Measurements from ENCODE around the gene MYO1D.

The MYO1D gene

DNA sequence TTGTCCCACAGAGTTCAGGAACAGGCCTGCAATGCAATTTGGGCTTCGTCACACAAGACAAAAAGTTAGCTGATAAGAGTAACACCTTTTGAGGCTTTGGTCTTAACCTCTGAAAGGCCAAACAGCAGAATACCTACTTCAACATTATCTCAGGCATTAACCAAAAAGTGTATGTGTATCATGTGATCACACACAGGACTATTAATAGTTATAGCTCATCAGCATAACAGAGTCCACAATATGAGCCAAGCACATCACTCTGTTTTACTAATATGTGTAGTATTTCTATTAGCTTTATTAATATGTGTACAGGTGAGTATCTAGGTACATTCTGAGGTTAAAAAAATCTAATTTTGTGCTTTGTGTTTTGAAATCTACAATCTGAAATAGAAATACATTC is 30.8 kb downstream of the MYO1D start:
- H3F3A ChIP-seq (ENCODE audit: insufficient read depth, low read length), result no peaks in the 10 kb centered on the region; the same call in 1 of the 2 replicates
- no peak overlapping the region for H3K27ac ChIP-seq (ENCODE audit: low read length)
- DNase-seq, result no peak
- H3K9me3 ChIP-seq (replicated peaks; ENCODE audit: insufficient read depth, low read length), result no peaks in the 10 kb centered on the region
- peaks cover 84% of the 10 kb centered on the region for H3K79me2 ChIP-seq (ENCODE audit: low read length)
- H3K4me1 ChIP-seq (ENCODE audit: low read length), result peaks cover 9% of the 10 kb centered on the region
- no peak overlapping the region for H2AFZ ChIP-seq (ENCODE audit: low read length)
- H3K27me3 ChIP-seq (replicated peaks; ENCODE audit: insufficient read depth, low read length), result no peaks in the 10 kb centered on the region
- no peak overlapping the region for H3K4me2 ChIP-seq (ENCODE audit: low read depth, low read length)
- H3K9ac ChIP-seq (ENCODE audit: low read length), result no peak overlapping the region
- no peak overlapping the region for H3K4me3 ChIP-seq (ENCODE audit: low read length)
- TF ChIP-seq, protein P1, sequence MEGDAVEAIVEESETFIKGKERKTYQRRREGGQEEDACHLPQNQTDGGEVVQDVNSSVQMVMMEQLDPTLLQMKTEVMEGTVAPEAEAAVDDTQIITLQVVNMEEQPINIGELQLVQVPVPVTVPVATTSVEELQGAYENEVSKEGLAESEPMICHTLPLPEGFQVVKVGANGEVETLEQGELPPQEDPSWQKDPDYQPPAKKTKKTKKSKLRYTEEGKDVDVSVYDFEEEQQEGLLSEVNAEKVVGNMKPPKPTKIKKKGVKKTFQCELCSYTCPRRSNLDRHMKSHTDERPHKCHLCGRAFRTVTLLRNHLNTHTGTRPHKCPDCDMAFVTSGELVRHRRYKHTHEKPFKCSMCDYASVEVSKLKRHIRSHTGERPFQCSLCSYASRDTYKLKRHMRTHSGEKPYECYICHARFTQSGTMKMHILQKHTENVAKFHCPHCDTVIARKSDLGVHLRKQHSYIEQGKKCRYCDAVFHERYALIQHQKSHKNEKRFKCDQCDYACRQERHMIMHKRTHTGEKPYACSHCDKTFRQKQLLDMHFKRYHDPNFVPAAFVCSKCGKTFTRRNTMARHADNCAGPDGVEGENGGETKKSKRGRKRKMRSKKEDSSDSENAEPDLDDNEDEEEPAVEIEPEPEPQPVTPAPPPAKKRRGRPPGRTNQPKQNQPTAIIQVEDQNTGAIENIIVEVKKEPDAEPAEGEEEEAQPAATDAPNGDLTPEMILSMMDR (IDR thresholded peaks at IDR 0.05; ENCODE audit: low read length), result no peak
- TF ChIP-seq EZH2phosphoT487 (IDR thresholded peaks at IDR 0.05; ENCODE audit: low read length) (no peak), EZH2 (optimal IDR thresholded peaks at IDR 0.05; ENCODE audit: low read depth, low read length) (no peak)
- no peaks in the 10 kb centered on the region for H3K36me3 ChIP-seq (replicated peaks; ENCODE audit: insufficient read depth, low read length)
- H3K9me2 ChIP-seq (replicated peaks; ENCODE audit: insufficient read depth, low read length), result no peaks in the 10 kb centered on the region
- no peaks in the 10 kb centered on the region for H4K20me1 ChIP-seq (ENCODE audit: insufficient read depth, low read length)

DNA sequence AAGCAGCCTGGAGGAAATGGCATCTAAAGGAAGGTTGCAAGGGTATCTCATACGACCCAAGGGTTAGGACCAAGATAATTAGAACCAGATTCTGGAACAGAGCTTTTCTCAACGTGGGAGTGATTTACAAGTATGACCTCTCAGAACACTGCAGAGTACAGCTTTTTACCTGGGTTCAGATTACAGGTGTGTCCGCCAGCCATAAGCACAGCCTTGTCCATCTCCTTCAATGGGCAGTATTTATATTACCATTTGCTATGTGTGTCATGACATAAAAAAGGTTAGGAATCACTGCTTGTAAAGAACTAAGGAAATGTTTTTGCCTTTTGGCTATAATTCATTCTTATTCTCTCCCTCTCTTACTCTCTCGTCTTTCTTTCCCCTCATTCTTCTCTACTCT is 36.7 kb downstream of the MYO1D start:
- H4K20me1 ChIP-seq (ENCODE audit: insufficient read depth, low read length), result no peaks in the 10 kb centered on the region
- H3K9me2 ChIP-seq (replicated peaks; ENCODE audit: insufficient read depth, low read length), result no peaks in the 10 kb centered on the region
- H3K4me2 ChIP-seq (ENCODE audit: low read depth, low read length), result no peak overlapping the region
- no peaks in the 10 kb centered on the region for H3K27me3 ChIP-seq (replicated peaks; ENCODE audit: insufficient read depth, low read length)
- H3K79me2 ChIP-seq (ENCODE audit: low read length), result peaks cover 81% of the 10 kb centered on the region
- peaks cover 17% of the 10 kb centered on the region for H3F3A ChIP-seq (ENCODE audit: insufficient read depth, low read length)
- no peak overlapping the region for H2AFZ ChIP-seq (ENCODE audit: low read length)
- H3K27ac ChIP-seq (ENCODE audit: low read length), result no peak overlapping the region
- no peak overlapping the region for H3K9ac ChIP-seq (ENCODE audit: low read length)
- TF ChIP-seq EZH2phosphoT487 (IDR thresholded peaks at IDR 0.05; ENCODE audit: low read length) (no peak), EZH2 (optimal IDR thresholded peaks at IDR 0.05; ENCODE audit: low read depth, low read length) (no peak)
- TF ChIP-seq, protein P1 (IDR thresholded peaks at IDR 0.05; ENCODE audit: low read length), result no peak
- DNase-seq, result no peak
- no peak overlapping the region for H3K4me3 ChIP-seq (ENCODE audit: low read length)
- H3K4me1 ChIP-seq (ENCODE audit: low read length), result peaks cover 33% of the 10 kb centered on the region
- H3K9me3 ChIP-seq (replicated peaks; ENCODE audit: insufficient read depth, low read length), result no peaks in the 10 kb centered on the region
- no peaks in the 10 kb centered on the region for H3K36me3 ChIP-seq (replicated peaks; ENCODE audit: insufficient read depth, low read length)

GRCh38 chr17:32836527-32836926 is 40.4 kb downstream of the MYO1D start:
- peaks cover 86% of the 10 kb centered on the region for H3K79me2 ChIP-seq (ENCODE audit: low read length)
- peaks cover 28% of the 10 kb centered on the region for H3F3A ChIP-seq (ENCODE audit: insufficient read depth, low read length)
- no peaks in the 10 kb centered on the region for H3K9me3 ChIP-seq (replicated peaks; ENCODE audit: insufficient read depth, low read length)
- DNase-seq, result peak; percentile 12
- no peak overlapping the region for H2AFZ ChIP-seq (ENCODE audit: low read length)
- no peaks in the 10 kb centered on the region for H4K20me1 ChIP-seq (ENCODE audit: insufficient read depth, low read length)
- TF ChIP-seq EZH2 (optimal IDR thresholded peaks at IDR 0.05; ENCODE audit: low read depth, low read length), result no peak
- TF ChIP-seq EZH2phosphoT487 (IDR thresholded peaks at IDR 0.05; ENCODE audit: low read length), result no peak
- TF ChIP-seq, protein P1 (IDR thresholded peaks at IDR 0.05; ENCODE audit: low read length), result no peak
- peaks cover 50% of the 10 kb centered on the region for H3K4me1 ChIP-seq (ENCODE audit: low read length)
- H3K27me3 ChIP-seq (replicated peaks; ENCODE audit: insufficient read depth, low read length), result no peaks in the 10 kb centered on the region
- H3K4me3 ChIP-seq (ENCODE audit: low read length), result peak overlapping the region; percentile 56
- peak overlapping the region; percentile 80 for H3K4me2 ChIP-seq (ENCODE audit: low read depth, low read length)
- H3K9me2 ChIP-seq (replicated peaks; ENCODE audit: insufficient read depth, low read length), result no peaks in the 10 kb centered on the region
- no peaks in the 10 kb centered on the region for H3K36me3 ChIP-seq (replicated peaks; ENCODE audit: insufficient read depth, low read length)
- H3K9ac ChIP-seq (ENCODE audit: low read length), result peak overlapping the region; percentile 53; the same call in 1 of the 2 replicates
- peak overlapping the region; percentile 94 for H3K27ac ChIP-seq (ENCODE audit: low read length)

Measured in MM.1S (cell line).